Thoracic aorta (tissue), 2 donors: ENCODE measurements around the gene HOTAIR. TPM values are rescaled to one million over a fixed set of nuclear protein-coding genes. Genes with fewer than 3 reads are reported as not detected.

ENCODE experiments used
- ATAC-seq: fragments of 150-250 bp; one replicate; pipeline ENCODE4 v1.8.0; 2017; ENCODE audit warnings: low read depth; ENCODE audit not compliant: insufficient number of reproducible peaks, low FRiP score
- DNase-seq: peaks from one replicate; pipeline ENCODE4 v3.0.0-alpha.2; 2020; ENCODE audit warnings: low spot score
- H3K27ac ChIP-seq, 2 donors: fragments of 200-600 bp; sonication (generic); 1 replicate in 1 of 2; 2 replicates in 1 of 2; pipeline ENCODE4 v1.5.1; 2016; ENCODE audit warnings: mild to moderate bottlenecking in 2 of 2, moderate library complexity in 2 of 2
- H3K27me3 ChIP-seq: fragments of 200-600 bp; sonication (generic); replicated peaks from 2 replicates; pipeline ENCODE4 v1.6.0; 2016; ENCODE audit warnings: mild to moderate bottlenecking; ENCODE audit not compliant: insufficient read depth
- H3K36me3 ChIP-seq: fragments of 200-600 bp; sonication (generic); one replicate; pipeline ENCODE4 v1.5.1; 2016
- H3K4me1 ChIP-seq, 2 donors: fragments of 200-600 bp; sonication (generic); 1 replicate in 1 of 2; 2 replicates in 1 of 2; pipeline versions ENCODE4 v1.5.1 to v1.6.0; 2016; ENCODE audit warnings: low read depth in 2 of 2, mild to moderate bottlenecking in 1 of 2; ENCODE audit not compliant: control insufficient read depth in 1 of 2
- H3K4me3 ChIP-seq: fragments of 200-600 bp; sonication (generic); 2 replicates; pipeline ENCODE4 v1.5.1; 2016; ENCODE audit warnings: mild to moderate bottlenecking
- H3K9me3 ChIP-seq: fragments of 200-600 bp; sonication (generic); 2 replicates; pipeline ENCODE4 v1.5.1; 2016
- CTCF ChIP-seq: fragments of 200-600 bp; sonication (generic); IDR thresholded peaks from one replicate; pipeline ENCODE4 v1.5.1; 2019; ENCODE audit warnings: antibody characterized with exemption
- total RNA-seq, 2 donors: library from RNA; depleted of rRNA; stranded (reverse); fragments of >200 nt; gene quantifications; one replicate each; pipeline versions ENCODE4 v1.1.0 to v1.2.3, GENCODE V29; 2016

HOTAIR gene
- total RNA-seq, 2 donors from 2014 or later: not detected

DNA sequence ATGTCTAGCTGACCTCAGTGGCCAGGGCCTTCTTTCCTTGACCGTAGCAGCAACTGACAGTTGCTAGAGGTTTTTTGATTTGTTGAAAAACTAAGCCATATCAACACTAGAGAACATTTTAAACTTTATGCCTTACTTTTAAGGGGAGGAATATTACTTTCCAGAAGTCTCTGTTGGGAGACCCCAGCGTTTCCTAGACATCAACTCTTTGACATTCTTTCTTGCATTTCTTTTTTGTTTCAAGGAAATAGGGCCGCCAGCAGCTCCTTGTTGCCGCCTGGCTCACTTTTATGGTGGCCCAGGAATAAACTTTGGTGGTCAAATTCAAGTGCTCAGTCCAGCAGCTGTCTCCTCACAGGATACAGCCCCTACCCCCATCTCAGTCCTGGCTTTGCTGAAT is 4.3 kb downstream of the HOTAIR start:
- ATAC-seq (no peak), DNase-seq (no peak)
- no peak for TF ChIP-seq CTCF
- H3K27me3 ChIP-seq: peaks cover 34% of the 10 kb centered on the region
- H3K36me3 ChIP-seq: no peaks in the 10 kb centered on the region
- H3K4me3 ChIP-seq: no peak overlapping the region
- no peak overlapping the region for H3K27ac ChIP-seq
- H3K9me3 ChIP-seq: no peaks in the 10 kb centered on the region
- H3K4me1 ChIP-seq: peaks cover 16 to 24% of the 10 kb centered on the region in 2 donors

GRCh38 chr12:53969588-53970259 is 5.0 kb downstream of the HOTAIR start:
- Histone ChIP-seq H3K27me3 (peaks cover 28% of the 10 kb centered on the region), H3K27ac (no peak overlapping the region), H3K36me3 (no peaks in the 10 kb centered on the region), H3K4me1 (peaks cover 8 to 16% of the 10 kb centered on the region in 2 donors), H3K4me3 (no peak overlapping the region), H3K9me3 (no peaks in the 10 kb centered on the region)
- no peak for TF ChIP-seq CTCF
- ATAC-seq: no peak
- no peak for DNase-seq

- no peak for ATAC-seq
- Histone ChIP-seq H3K27ac (no peak overlapping the region), H3K36me3 (no peaks in the 10 kb centered on the region), H3K4me1 (peaks cover under 1 to 4% of the 10 kb centered on the region in 2 donors), H3K4me3 (no peak overlapping the region), H3K9me3 (no peaks in the 10 kb centered on the region), H3K27me3 (peaks cover 34% of the 10 kb centered on the region)
- TF ChIP-seq CTCF: no peak
- no peak for DNase-seq
Measured at GRCh38 chr12:53968214-53969127, 6.3 kb downstream of the HOTAIR start.

DNA sequence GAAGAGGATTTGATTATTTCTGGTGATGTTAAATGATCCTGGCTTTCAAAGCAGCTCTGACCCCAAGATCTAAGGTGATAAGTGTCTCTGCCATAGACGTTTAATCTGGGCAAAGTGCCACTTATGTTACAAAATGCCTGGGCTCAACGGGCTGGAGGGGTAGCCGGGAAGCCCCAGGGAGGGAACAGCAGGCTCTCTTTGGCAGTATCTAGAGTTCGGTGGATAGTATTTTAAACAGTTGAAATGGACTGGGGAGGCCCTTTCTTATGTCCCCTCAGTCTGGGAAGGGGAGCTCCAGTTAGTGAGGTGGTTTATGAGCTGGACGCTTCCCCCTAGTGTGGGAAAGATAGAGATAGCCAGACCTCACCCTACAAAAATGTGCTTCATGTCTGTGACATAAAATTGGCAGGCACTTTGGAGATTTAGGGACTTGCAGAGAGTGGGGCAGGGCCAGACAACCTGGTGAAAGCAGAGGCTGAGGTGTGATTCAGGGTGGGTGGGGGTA is 7.3 kb downstream of the HOTAIR start:
- H3K27me3 ChIP-seq: peaks cover 42% of the 10 kb centered on the region
- H3K36me3 ChIP-seq: no peaks in the 10 kb centered on the region

More for the DNA sequence above, 7.3 kb downstream of the HOTAIR start:
- DNase-seq (no peak), ATAC-seq (no peak)
- TF ChIP-seq CTCF: no peak
- Histone ChIP-seq H3K4me1 (no peaks in the 10 kb centered on the region), H3K27ac (no peak overlapping the region), H3K9me3 (no peaks in the 10 kb centered on the region), H3K4me3 (no peak overlapping the region)
